ENCODE data around the gene HOPX. TPM values are rescaled to one million over a fixed set of nuclear protein-coding genes. Genes with fewer than 3 reads are reported as not detected.

Gene HOPX
- total RNA-seq, 1 experiment from 2014 or later, result not detected

DNA sequence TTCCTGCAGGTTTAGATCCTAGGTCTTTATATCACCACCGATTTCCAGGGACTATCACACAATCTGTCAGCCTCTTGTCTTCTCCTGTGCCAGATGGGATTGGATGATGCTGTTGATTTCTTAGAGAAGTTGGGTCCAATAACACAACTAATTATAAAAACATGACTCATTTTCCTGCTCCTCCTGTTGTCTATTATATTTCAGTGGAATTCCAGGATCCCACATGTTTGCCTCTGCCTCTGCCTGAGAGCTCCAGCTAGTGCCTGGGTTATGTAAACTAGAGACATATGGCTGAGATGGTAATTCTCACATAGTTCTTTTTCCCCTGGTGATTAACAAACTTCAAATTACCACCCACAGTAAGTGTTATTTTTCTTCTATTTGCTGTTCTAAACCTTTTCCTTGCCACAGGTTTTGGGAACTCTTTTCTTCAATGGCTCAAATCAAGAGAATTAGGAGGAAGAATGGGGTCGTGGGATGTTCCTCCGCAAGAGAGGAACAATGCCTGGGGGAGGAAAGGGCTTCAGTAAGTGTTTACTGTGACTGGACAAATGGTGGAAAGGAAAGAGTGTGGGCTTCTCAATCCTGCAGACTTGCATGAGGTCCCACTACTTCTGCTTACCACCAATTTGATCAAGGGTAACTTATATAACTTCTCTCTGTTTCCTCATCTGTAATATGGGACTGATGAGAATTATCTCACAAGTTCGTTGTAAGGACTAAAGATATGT is 3.4 kb upstream of the HOPX start:
- no peak overlapping the region for H3K18ac ChIP-seq (ENCODE audit: insufficient read length, low read depth, low read length)
- no peak overlapping the region for H2BK15ac ChIP-seq (ENCODE audit: low read depth, low read length)
- no peaks in the 10 kb centered on the region for H3K9me3 ChIP-seq (ENCODE audit: control insufficient read depth, low read depth, low read length)
- no peaks in the 10 kb centered on the region for H3K23me2 ChIP-seq (ENCODE audit: insufficient read length, low read depth, low read length, poor library complexity, severe bottlenecking)
- H2BK12ac ChIP-seq (ENCODE audit: insufficient read length, low read depth, low read length), result no peak overlapping the region
- H3K4ac ChIP-seq (ENCODE audit: low read depth, low read length), result no peak overlapping the region
- Mint-ChIP-seq H3K27me3 (ENCODE audit: low read depth) (peaks cover 44% of the 10 kb centered on the region), H3K9me3 (no peaks in the 10 kb centered on the region), H3K27ac (no peak overlapping the region), H3K4me1 (peaks cover 15 to 23% of the 10 kb centered on the region in 2 experiments), H3K36me3 (ENCODE audit: insufficient read depth in 1 of 3, low read depth in 3 of 3) (no peaks in the 10 kb centered on the region), H3K4me3 (no peak overlapping the region)
- H3K27me3 ChIP-seq (ENCODE audit: insufficient read depth, low read length), result no peaks in the 10 kb centered on the region
- H3T11ph ChIP-seq (ENCODE audit: low read length), result no peak overlapping the region
- H2BK120ac ChIP-seq (ENCODE audit: low read depth, low read length, poor library complexity, severe bottlenecking), result no peak overlapping the region
- TF ChIP-seq, protein P1, sequence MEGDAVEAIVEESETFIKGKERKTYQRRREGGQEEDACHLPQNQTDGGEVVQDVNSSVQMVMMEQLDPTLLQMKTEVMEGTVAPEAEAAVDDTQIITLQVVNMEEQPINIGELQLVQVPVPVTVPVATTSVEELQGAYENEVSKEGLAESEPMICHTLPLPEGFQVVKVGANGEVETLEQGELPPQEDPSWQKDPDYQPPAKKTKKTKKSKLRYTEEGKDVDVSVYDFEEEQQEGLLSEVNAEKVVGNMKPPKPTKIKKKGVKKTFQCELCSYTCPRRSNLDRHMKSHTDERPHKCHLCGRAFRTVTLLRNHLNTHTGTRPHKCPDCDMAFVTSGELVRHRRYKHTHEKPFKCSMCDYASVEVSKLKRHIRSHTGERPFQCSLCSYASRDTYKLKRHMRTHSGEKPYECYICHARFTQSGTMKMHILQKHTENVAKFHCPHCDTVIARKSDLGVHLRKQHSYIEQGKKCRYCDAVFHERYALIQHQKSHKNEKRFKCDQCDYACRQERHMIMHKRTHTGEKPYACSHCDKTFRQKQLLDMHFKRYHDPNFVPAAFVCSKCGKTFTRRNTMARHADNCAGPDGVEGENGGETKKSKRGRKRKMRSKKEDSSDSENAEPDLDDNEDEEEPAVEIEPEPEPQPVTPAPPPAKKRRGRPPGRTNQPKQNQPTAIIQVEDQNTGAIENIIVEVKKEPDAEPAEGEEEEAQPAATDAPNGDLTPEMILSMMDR (conservative IDR thresholded peaks at IDR 0.05), result no peak
- no peak overlapping the region for H3K4me2 ChIP-seq (ENCODE audit: insufficient read depth, insufficient read length, low read length)
- no peak overlapping the region for H4K8ac ChIP-seq (replicated peaks; ENCODE audit: insufficient read length, low read depth, low read length)
- no peak overlapping the region for H2BK20ac ChIP-seq (ENCODE audit: low read depth, low read length, poor library complexity, severe bottlenecking)
- no peak overlapping the region for H3K9ac ChIP-seq (ENCODE audit: extremely low read depth, insufficient read length, low read length)
- H3K56ac ChIP-seq (ENCODE audit: insufficient read length, low read depth, low read length), result no peak overlapping the region
- H4K91ac ChIP-seq (ENCODE audit: insufficient read length, low read depth, low read length), result no peak overlapping the region
- H3K4me1 ChIP-seq (ENCODE audit: insufficient read depth, low read length), result no peaks in the 10 kb centered on the region; the same call in 1 of the 2 replicates
- no peak overlapping the region for H2AK5ac ChIP-seq (ENCODE audit: insufficient read length, low read length)
- no peaks in the 10 kb centered on the region for H4K20me1 ChIP-seq (ENCODE audit: control insufficient read depth, insufficient read depth, insufficient read length)
- no peak overlapping the region for H3K23ac ChIP-seq (ENCODE audit: insufficient read length, low read depth, low read length)
- no peak overlapping the region for H3K14ac ChIP-seq (ENCODE audit: insufficient read depth, low read length)
- no peaks in the 10 kb centered on the region for H3K79me1 ChIP-seq (ENCODE audit: insufficient read depth, low read depth, low read length, poor library complexity, severe bottlenecking)
- WGBS (ENCODE audit: extremely low coverage, insufficient read length, low lambda C conversion rate), result no CpG with 5 or more reads among the region's 4 CpGs
- H4K5ac ChIP-seq (ENCODE audit: insufficient read length, low read depth, low read length), result no peak overlapping the region
- no peak for DNase-seq
- no peak overlapping the region for H2AFZ ChIP-seq (ENCODE audit: low read length)
- H2BK5ac ChIP-seq (ENCODE audit: insufficient read length, low read length), result no peak overlapping the region
- H3K79me2 ChIP-seq (ENCODE audit: insufficient read depth, low read length), result no peaks in the 10 kb centered on the region
- no peak overlapping the region for H3K27ac ChIP-seq (ENCODE audit: insufficient read length, low read depth, low read length)
